GM18909 (cell line): ENCODE measurements around the gene CPN1.

Source experiments
- ATAC-seq: cut with Tn5 transposase; IDR thresholded peaks from one replicate; pipeline ENCODE4 v1.9.1; 2021; ENCODE audit warnings: mild to moderate bottlenecking; ENCODE audit not compliant: unreplicated experiment, poor library complexity

CPN1 gene

DNA sequence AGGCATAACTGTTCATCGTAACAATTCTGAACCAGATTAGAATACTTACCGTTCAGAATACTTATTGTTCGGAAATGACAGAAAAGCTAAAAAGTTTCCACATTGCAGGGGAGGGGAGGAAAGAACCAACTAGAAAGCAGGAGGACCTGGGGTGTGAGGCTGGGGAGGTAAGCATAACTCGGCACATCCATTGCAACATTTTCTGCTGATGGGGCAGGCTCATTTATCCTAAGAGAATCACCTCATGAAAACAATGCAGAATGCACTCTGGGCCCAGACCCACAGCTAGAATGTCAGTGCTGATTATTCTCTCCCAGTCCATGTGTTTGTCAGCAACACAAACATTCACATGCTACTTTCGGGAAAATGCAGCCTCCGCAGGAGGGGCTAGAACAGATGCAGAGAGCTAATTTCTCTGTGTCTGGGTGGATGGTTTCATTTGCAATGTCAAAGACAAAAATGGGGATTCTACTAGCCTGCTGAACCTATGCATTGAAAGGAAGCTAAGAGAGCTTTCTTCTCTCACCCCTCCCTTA, 81.5 kb downstream of the CPN1 start:
- no peak for ATAC-seq

DNA sequence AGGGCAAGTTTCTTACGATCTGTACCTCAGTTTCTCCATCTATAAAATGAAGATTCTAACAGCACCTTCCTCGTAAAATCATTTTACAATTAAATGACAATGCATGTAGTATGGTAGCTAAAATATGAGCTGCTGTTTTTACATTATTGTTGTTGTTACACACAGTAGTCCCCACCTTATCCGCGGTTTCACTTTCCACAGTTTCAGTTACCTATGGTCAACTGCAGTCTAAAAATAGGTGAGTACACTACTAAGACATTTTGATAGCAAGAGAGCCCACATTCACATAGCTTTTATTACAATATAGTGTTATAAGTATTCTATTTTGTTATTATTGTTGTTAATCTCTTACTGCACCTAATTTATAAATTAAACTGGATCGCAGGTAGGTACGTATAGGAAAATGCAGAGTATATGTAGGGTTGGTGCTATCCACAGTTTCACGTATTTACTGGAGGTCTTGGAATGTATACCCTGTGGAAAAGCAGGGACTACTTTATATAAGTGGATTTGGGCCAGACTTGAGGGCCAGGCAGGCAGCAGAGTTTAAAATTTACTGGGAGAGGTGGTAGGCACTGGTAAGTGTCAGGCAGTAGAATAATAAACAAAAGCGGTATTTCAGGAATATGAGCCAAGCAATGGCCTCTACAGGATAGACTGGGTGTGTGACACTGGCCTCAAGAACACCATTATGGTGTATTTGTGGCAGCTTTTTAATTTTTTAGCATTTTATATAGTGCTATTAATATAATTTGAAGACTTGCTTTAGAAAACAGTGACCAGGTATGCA, 82.2 kb downstream of the CPN1 start:
- no peak for ATAC-seq

DNA sequence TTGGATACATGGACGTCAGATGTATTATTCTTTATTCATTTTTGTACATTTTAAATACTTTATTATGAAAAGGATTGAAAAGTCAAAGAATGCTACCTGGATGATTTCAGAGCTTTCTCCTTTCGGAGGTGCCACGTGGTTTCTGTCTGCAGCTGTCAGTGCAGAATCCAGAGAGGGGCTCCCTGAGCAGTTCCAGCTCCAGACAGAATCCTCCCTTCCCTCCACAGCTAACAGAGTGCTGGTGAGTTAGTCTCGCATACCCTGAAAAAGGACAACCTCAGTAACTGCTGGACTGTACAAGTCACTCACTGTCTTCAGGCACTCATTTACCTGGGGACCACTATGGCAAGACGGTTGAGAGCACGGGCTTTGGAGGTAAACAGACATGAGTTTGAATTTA, 82.8 kb downstream of the CPN1 start:
- no peak for ATAC-seq

DNA sequence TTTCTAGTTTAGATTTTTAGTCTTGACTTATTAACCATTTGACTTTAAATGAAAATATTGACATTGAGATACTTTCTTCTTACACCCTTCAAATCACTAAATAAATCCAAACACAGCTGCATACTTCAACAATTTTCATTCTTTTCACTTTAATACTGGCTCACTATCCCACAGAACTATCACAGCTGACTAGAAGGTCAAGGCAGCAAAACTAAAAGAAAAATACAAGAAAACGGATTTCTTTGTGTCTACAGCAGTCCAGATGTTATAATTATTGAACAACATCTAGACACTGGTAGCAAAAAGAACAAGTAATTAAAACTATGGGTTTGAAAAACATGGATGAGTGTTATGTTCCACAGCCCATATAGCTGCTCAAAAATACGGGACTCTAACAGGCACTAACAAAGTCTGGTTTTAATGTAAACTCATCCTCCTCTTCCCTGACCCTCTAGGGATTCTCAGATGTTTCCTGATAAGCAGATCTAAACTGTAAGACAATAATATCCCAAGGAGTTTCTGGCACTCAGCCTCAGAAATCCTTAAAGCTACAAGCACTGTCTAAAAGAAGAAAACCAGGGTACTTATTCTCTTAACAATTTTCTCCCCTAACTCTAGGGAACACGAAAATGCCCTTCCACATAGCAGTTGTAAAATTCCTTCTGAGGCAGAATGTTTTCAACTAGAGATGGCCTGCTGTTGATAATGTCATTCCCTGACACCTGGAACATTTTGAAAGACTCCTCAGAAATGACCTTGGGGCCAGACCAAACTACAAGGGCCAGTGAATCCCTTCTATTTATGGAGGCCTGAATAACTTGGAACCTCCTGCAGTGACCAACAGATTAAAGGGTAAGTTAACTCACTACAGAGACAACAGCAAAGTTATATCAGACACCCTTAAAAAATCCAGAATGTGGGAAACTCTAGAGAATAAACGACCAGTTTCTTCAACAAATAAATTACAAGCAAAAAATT, 84.7 kb downstream of the CPN1 start:
- ATAC-seq, result no peak

DNA sequence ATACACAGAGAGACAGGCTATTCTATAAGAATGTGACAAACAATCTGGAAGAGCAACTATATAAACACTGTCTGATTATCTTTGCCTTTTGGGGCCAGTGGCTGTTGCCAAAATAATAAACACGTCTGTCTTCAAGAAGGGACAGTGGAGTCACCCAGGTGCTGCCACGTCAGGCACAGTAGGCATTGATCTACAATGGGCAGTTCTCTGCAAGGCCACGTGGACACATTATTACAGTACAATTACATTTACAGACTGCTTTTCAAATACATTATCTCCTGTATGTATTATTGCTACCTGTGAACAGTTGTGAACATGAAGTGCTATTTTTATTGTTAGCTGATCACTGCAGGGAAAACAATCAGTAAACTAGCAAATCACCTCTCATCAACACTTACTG, 86.0 kb downstream of the CPN1 start:
- ATAC-seq, result no peak

DNA sequence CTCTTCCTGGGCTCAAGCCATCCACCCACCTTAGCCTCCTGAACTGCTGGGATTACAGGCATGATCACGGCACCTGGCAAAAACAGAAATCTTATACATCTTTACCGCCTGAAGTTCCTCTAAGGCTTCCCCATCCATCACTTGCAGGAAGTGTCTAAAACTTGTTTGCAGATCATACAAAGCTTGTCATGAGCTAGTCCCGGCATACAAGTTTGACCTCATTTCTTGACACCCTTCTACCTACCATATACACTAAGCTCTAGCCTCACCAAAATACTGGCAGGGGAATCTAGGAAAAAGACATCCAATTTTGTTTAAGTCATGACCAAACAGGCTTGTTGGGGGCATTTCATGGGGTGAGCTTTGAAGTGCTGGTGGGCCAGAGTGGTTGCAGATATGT, 86.4 kb downstream of the CPN1 start:
- no peak for ATAC-seq

DNA sequence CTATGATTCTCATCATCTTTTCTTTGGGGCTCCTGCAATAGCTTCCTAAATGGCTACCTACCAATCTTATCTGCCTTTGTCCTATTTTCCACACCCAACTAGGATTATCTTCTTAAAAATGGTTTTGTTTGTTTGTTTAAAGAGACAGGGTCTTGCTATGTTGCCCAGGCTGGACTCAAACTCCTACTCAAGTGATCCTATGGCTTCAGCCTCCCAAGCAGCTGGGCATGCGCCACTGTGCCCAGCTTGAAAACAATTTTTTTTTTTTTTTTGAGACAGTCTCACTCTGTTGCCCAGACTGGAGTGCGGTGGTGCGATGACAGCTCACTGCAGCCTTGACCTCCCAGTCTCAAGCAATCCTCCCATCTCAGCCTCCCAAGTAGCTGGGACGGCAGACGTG, 86.9 kb downstream of the CPN1 start:
- ATAC-seq, result no peak

DNA sequence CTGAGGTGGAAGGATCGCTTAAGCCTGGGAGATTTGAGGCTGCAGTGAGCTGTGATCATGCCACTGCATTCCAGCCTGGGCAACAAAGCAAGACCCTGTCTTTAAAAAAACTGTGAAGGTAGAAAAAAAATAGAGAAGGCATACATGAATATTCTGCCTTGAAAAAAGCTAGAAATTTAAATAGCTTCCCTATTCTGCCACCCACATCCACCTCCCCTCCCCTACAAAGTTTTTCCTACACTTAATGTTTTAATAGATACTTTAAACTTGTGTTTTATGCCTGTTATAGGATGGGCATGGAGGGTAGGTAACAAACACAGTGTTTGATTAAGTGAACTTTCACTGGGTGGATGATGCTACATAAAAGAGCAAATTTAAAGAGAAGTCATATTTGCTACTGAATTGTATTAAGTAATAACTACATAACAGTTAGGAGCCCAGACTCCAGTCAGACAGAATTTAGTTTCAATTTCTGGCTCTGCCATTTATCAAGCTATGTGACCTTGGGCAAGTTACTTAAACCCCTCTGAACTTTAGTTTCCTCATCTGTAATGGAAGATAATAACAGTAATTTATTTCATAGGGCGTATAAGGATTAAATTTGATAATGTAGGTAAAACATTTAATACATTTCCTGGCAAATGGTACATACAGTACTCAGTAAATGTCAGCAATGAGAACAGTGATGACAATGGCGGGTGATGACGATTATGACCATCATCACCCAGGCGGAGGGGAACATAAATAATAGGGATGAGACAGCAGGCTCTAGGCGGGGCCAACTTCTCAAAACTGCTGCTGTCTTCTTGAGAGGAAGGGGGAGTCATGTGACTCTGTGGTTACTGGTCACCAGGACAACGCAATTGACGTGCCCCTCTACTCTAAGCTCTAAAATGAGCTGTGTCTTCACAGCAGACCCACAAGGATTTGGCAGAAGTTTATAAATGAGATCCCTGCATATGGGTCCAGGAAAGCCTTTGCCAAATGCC, 87.7 kb downstream of the CPN1 start:
- ATAC-seq, result peak; percentile 84
